ENCODE measurements around the gene LMX1B.

LMX1B gene

GRCh38 chr9:126688617-126689016 is 74.9 kb downstream of the LMX1B start:
- no peak overlapping the region for H3K27ac ChIP-seq (ENCODE audit: low read depth, low read length)
- no peaks in the 10 kb centered on the region for H3K4me1 ChIP-seq (ENCODE audit: control insufficient read depth, low read length)
- H3K9me3 ChIP-seq (ENCODE audit: control insufficient read depth, insufficient read depth, low read length): no peaks in the 10 kb centered on the region
- TF ChIP-seq CTCF (IDR thresholded peaks at IDR 0.05; ENCODE audit: low read depth, low read length, poor library complexity, severe bottlenecking): no peak
- no peak for TF ChIP-seq EZH2phosphoT487 (IDR thresholded peaks at IDR 0.05; ENCODE audit: borderline replicate concordance, low read length)
- H3F3A ChIP-seq (ENCODE audit: control insufficient read depth, insufficient read depth): no peaks in the 10 kb centered on the region
- H3K4me3 ChIP-seq (ENCODE audit: low read length): no peak overlapping the region
- no peaks in the 10 kb centered on the region for H3K36me3 ChIP-seq (ENCODE audit: control insufficient read depth, low read length)
- H4K20me1 ChIP-seq (ENCODE audit: control insufficient read depth, insufficient read depth, low read depth, low read length): no peaks in the 10 kb centered on the region
- H3K9me2 ChIP-seq (replicated peaks; ENCODE audit: control insufficient read depth, low read length): no peaks in the 10 kb centered on the region
- no peak overlapping the region for H3K4me2 ChIP-seq (ENCODE audit: low read length)
- peaks cover 17% of the 10 kb centered on the region for H3K27me3 ChIP-seq (ENCODE audit: control insufficient read depth, low read length)
- H3K79me2 ChIP-seq (ENCODE audit: control insufficient read depth, low read length): no peaks in the 10 kb centered on the region

GRCh38 chr9:126689027-126689825 is 75.5 kb downstream of the LMX1B start:
- no peak overlapping the region for H3K27ac ChIP-seq (ENCODE audit: low read depth, low read length)
- H3K79me2 ChIP-seq (ENCODE audit: control insufficient read depth, low read length): no peaks in the 10 kb centered on the region
- H4K20me1 ChIP-seq (ENCODE audit: control insufficient read depth, insufficient read depth, low read depth, low read length): no peaks in the 10 kb centered on the region
- H3K9me3 ChIP-seq (ENCODE audit: control insufficient read depth, insufficient read depth, low read length): no peaks in the 10 kb centered on the region
- no peak overlapping the region for H3K4me2 ChIP-seq (ENCODE audit: low read length)
- H3K36me3 ChIP-seq (ENCODE audit: control insufficient read depth, low read length): no peaks in the 10 kb centered on the region
- no peak for TF ChIP-seq EZH2phosphoT487 (IDR thresholded peaks at IDR 0.05; ENCODE audit: borderline replicate concordance, low read length)
- no peak for TF ChIP-seq CTCF (IDR thresholded peaks at IDR 0.05; ENCODE audit: low read depth, low read length, poor library complexity, severe bottlenecking)
- H3F3A ChIP-seq (ENCODE audit: control insufficient read depth, insufficient read depth): no peaks in the 10 kb centered on the region
- no peaks in the 10 kb centered on the region for H3K9me2 ChIP-seq (replicated peaks; ENCODE audit: control insufficient read depth, low read length)
- H3K4me3 ChIP-seq (ENCODE audit: low read length): no peak overlapping the region
- no peaks in the 10 kb centered on the region for H3K4me1 ChIP-seq (ENCODE audit: control insufficient read depth, low read length)
- H3K27me3 ChIP-seq (ENCODE audit: control insufficient read depth, low read length): peaks cover 17% of the 10 kb centered on the region

GRCh38 chr9:126690431-126691051 is 76.8 kb downstream of the LMX1B start:
- Histone ChIP-seq H3K9me2 (replicated peaks; ENCODE audit: control insufficient read depth, low read length) (no peaks in the 10 kb centered on the region), H3K79me2 (ENCODE audit: control insufficient read depth, low read length) (no peaks in the 10 kb centered on the region), H3K4me1 (ENCODE audit: control insufficient read depth, low read length) (no peaks in the 10 kb centered on the region), H3K4me3 (ENCODE audit: low read length) (no peak overlapping the region), H3F3A (ENCODE audit: control insufficient read depth, insufficient read depth) (no peaks in the 10 kb centered on the region), H3K27me3 (ENCODE audit: control insufficient read depth, low read length) (peaks cover 7% of the 10 kb centered on the region), H3K9me3 (ENCODE audit: control insufficient read depth, insufficient read depth, low read length) (no peaks in the 10 kb centered on the region), H4K20me1 (ENCODE audit: control insufficient read depth, insufficient read depth, low read depth, low read length) (no peaks in the 10 kb centered on the region), H3K36me3 (ENCODE audit: control insufficient read depth, low read length) (no peaks in the 10 kb centered on the region), H3K4me2 (ENCODE audit: low read length) (no peak overlapping the region), H3K27ac (ENCODE audit: low read depth, low read length) (no peak overlapping the region)
- peak; percentile 78 for TF ChIP-seq CTCF (IDR thresholded peaks at IDR 0.05; ENCODE audit: low read depth, low read length, poor library complexity, severe bottlenecking)
- TF ChIP-seq EZH2phosphoT487 (IDR thresholded peaks at IDR 0.05; ENCODE audit: borderline replicate concordance, low read length): no peak
